Omental fat pad (tissue), 4 donors: Measurements from ENCODE around the gene COBLL1. TPM values are rescaled to one million over a fixed set of nuclear protein-coding genes. Genes with fewer than 3 reads are reported as not detected.

ENCODE experiments used
- ATAC-seq: fragments of 150-250 bp; one replicate; pipeline ENCODE4 v1.9.1; 2016; ENCODE audit warnings: mild to moderate bottlenecking, moderate library complexity; ENCODE audit not compliant: low FRiP score
- DNase-seq: peaks from one replicate; pipeline ENCODE4 v3.0.0-alpha.2; 2019; ENCODE audit warnings: low spot score
- CTCF ChIP-seq, 3 donors: fragments of 450-650 bp; IDR thresholded peaks; one replicate each; pipeline ENCODE4 v1.5.1; 2016 to 2017; ENCODE audit warnings: antibody characterized with exemption in 3 of 3, mild to moderate bottlenecking in 3 of 3, moderate library complexity in 2 of 3
- total RNA-seq, 4 donors: library from RNA; depleted of rRNA; stranded (reverse); fragments of >200 nt; gene quantifications; one replicate each; pipeline ENCODE4 v1.1.0, GENCODE V29; 2016

Gene COBLL1
- total RNA-seq, 4 donors from 2014 or later: 38.1 to 114 (median 68.5) TPM

DNA sequence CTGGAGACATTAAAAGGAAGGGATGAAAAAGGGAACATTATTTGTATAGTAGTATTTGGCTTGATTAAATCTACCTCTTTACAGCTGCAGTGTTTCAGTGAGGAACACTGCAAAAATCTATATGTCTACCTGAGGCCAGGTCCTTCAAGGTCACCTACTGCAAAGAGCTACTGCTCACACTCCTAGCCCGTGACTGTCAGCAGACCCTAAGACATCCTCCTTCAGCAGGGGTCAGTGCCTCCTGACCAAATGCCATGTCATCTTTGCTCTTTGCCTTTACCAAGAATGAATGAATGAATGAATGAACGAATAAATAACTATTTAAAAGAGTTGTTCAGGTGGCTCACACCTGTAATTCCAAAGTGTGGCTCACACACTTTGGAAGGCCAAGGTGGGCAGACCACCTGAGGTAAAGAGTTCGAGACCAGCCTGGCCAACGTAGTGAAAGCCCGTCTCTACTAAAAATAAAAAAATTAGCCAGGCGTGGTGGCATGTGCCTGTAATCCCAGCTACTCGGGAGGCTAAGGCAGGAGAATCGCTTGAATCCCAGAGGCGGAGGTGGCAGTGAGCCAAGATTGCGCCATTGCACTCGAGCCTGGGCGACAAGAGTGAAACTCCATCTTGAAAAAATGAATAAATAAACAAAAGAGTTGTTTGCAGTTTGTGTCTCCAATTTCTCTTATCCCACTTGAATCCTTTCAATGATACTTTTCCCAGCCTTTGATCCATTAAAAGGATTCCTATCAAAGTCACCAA lies 136.0 kb downstream of the COBLL1 start:
- ATAC-seq (no peak), DNase-seq (no peak)
- no peak for TF ChIP-seq CTCF (IDR thresholded peaks at IDR 0.05)

DNA sequence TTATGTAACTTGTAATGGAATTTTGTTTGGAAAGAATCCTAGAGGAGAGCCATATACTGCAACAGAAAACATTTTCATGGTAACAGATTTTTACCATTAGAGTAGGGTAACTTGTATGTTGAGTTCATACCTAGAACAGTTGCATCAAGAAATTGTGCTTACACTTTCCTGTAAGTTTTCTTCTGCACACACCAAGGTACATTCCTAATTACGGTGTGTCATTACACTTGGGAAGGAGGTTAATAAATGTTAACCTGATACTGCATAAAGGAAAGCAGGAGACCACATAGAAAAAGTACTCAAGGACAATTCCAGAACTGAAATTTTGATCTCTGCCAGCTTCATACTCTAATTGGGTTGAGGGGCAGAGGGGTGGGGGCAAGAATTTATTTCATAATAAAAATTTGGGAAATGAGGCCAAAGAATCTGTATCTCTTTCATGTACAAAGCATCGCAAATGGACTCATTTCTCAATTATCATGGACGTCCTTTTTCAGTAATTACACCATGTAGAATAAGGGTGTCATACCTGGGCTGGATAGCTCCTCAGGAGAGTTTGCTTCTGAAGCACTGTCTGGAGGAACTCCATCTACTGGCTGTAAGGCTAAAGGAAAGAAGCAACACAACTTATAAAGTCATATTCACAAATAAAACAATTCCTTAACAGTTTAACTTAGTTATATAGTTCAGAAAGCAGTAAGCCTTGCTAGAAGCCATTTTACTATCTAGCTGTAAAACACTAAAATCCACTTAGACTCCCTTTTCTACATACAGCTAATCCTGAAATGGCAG lies 137.5 kb downstream of the COBLL1 start:
- no peak for ATAC-seq
- no peak for DNase-seq
- TF ChIP-seq CTCF (IDR thresholded peaks at IDR 0.05): no peak

DNA sequence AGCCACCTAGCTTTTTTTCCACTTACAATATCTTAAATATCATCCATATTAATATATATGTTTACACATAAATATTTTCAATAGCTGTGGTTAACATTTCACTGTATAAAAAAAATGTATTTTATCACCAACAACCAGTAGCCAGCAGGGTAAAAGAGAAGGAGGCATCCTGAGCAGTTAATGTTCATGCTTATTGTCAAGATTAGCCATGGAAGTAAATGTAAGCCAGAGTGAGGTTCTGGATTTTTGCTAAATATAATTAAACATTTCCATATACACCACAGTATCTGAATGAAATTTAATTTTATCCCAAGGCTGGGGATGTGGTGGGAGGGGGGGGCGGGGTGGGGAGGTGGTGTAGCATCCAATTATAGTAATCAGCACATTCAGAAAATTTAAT lies 140.1 kb downstream of the COBLL1 start:
- DNase-seq: no peak
- TF ChIP-seq CTCF (IDR thresholded peaks at IDR 0.05): no peak

GRCh38 chr2:164700390-164700789 lies 141.2 kb downstream of the COBLL1 start:
- ATAC-seq (no peak), DNase-seq (no peak)
- TF ChIP-seq CTCF (IDR thresholded peaks at IDR 0.05): no peak

More for the DNA sequence above, 140.1 kb downstream of the COBLL1 start:
- no peak for ATAC-seq

DNA sequence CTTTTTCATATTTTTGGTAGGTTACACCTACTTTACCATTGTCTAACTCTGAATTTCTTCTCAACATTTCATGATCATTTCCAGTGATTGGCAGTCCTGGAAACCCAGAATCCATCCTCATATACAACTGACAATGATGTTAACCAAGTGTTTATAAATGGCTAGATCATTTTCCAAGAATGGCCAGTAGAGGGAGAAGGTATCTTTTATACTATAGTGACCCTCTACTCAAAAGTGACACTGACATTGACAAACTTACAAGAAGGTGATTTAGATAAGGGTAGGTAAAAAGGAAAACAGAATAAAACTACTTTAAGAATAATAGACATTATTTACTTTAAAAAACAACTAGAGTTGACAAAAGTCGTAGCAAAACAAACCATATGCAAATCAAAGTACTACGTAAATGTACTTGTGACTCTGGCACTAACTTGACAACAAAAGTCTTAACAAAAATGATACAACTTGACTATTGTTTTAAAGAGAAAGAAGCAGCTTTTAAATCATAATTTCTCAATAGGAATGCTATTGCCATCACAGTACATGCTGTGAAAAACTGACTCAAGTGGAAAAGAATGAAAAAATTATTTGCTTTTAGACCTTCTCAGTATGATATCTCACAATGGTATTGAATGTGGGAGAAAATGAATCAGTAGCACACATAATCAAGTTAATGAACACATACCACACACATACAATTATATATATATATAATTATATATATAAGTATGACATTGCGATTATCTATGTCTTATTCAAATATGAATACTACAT lies 143.7 kb downstream of the COBLL1 start:
- no peak for ATAC-seq
- no peak for DNase-seq
- no peak for TF ChIP-seq CTCF (IDR thresholded peaks at IDR 0.05)

DNA sequence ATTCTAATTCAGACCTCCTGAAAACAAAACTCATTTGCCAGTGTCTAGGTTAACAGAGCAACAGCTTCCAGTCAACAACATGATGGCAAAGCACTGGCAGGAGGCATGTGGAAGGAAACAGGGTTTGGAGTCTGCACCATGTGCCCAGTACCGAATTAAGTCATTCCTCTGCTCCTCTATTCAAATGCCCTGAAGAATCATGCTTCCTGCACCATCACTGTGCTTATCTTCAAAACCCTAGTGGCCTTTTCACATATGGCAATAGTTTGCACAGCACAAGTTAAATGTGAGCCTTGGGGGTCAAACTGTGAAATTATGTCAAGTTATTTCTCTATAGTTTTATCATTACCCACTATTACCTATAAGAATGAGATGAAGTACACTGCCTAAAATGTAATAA lies 145.0 kb downstream of the COBLL1 start:
- DNase-seq (no peak), ATAC-seq (no peak)
- TF ChIP-seq CTCF (IDR thresholded peaks at IDR 0.05): no peak
